TTC549 (cell line): Measurements from ENCODE around the gene MARK3.

Experiments
- FAIRE-seq: peaks from 2 replicates; lab custom pipeline; 2012; peaks lifted over from hg19 to GRCh38; lab: Jason Lieb, UNC

The MARK3 gene

GRCh38 chr14:103540821-103541708 lies 155.8 kb downstream of the MARK3 start:
- no peak for FAIRE-seq

GRCh38 chr14:103541709-103542604 lies 156.7 kb downstream of the MARK3 start:
- no peak for FAIRE-seq

- no peak for FAIRE-seq
Measured at GRCh38 chr14:103542605-103543088, 157.4 kb downstream of the MARK3 start.

GRCh38 chr14:103543140-103543539 lies 157.9 kb downstream of the MARK3 start:
- no peak for FAIRE-seq

DNA sequence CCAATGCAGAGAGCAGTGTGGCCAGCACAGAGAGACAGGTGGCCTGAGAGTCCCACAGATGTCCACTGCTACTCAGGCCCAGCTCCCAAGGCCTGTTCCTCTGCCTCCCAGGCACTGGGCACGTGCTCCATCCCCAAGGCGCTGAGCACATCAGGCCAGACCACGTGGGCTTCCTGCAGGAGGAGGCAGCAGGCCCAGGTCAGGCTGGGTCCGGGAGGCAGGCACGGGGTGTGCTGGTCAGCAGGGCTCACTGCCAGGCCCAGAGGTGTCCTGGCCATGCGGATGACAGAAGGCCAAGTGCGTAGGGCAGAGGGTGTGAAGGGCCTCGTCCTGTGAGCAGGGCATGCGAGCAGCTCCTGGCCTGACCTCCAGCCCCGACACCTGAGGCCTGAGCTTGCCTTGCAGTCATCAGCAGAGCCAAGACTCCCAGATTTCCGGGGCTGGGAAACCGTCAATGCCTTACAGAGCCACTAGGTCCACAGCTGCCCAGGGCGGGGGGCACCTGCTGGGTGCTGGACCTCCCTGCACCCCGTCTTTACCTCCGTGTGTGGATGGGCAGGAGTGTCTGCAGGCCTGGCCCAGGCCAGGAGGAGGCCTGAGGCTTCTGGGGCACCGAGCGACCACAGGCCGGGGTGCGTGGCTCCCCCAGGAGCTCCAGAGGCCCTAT lies 158.6 kb downstream of the MARK3 start:
- no peak for FAIRE-seq

GRCh38 chr14:103544388-103545218 lies 159.4 kb downstream of the MARK3 start:
- no peak for FAIRE-seq

DNA sequence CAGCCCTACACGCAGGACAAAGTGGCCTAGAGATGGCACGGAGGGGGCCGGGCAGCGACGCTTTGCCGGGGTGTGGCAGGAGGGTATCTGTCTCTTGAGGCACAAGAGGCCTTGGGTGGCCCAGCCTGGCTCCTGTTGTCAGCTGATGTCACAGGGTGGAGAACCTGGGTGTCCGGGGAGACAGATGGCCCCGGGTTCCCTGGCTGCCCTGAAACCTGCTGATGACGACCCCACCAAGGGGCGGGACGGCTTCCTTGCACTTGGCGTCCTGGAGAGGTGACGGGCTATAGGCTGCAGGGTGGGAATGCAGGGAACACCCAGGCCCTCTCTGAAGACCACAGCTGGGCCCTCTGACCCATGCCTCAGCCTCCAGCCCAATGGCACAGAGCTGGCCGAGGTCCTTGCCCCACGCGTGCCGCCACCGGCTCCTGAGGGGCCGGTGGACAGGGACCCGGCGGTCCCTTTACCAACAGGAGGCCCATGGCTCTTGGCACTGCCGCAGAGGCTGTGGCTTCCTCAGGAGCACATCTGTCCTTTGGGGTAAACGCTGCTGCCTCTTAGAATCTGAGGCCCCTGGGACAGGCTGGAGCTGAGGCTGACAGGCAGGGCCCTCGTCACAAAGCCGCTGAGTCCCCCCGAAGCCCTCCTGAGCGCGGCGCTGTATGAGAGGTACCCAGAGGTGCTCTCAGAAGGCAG lies 160.2 kb downstream of the MARK3 start:
- no peak for FAIRE-seq

DNA sequence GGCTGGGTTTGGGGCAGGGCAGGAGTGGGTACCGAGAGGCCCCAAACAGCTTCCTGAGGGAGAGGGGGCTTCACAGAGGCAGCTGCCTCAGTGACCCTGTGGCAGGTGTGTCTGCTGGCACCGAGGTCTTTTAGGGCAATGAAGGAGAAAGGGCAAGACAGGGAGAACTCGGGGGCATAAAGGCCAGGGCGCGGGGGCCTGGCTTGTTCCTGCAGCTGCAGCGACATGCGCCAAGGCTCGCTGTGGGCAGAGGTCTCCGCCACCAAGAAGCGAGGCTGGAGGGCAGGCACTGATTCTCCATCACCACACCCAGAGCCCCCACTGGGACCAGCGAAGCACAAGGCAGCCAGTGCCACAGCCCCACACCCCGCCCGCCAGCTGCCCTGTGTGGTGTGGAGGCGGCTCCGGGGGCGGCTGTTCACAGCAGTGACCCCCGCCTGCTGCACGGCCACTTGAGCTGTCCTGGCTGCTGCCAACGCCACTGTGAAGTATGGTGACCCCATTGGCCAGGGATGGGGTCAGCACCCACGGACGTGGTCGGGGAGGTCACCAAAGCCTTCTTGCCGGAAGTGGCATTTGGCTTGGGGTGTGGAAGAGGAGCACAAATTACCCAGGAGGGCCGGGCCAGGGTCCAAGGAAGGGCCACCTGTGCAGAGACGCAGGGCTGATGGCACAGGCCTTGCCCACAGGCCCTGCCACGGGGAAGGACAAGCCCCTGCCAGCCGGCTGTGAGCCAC lies 160.9 kb downstream of the MARK3 start:
- FAIRE-seq, result no peak

DNA sequence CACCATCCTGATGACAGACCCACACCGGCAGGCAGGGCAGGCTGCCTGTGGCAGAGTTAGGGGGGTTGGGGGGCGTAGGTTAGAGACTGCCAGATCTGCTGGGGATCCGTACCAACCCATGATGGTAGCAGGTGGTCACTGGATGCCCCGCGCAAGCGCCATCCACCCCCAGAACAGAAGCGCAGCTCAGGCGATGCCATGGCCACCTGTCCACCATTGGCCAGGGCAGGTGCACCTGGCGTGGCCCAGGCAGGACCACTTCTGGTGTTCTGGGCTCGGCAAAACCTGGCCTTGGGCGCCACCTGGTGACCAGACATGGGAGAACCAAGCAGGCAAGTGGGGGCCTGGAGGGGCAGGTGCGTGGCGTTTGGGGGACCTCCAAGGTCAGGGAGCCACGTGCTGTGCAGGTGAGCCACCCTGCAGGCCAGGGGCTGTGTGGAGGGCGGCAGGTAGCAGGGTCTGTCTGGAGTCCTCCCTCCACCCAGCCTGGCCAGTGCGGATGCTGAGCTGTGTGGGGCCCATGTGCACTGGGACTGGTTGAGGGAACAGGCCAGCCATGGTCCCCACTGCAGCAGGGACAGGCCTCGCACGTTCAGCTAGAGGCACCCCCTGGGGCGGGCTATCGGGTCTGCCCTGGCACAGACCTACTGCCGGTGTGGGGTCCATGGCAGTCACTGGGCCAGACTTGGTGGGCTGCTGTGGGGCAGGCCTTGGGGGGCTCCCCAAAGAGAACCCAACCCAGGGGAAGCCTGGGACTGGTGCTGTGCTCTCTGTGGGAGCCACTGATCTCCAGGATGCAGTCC lies 161.6 kb downstream of the MARK3 start:
- FAIRE-seq, result no peak

DNA sequence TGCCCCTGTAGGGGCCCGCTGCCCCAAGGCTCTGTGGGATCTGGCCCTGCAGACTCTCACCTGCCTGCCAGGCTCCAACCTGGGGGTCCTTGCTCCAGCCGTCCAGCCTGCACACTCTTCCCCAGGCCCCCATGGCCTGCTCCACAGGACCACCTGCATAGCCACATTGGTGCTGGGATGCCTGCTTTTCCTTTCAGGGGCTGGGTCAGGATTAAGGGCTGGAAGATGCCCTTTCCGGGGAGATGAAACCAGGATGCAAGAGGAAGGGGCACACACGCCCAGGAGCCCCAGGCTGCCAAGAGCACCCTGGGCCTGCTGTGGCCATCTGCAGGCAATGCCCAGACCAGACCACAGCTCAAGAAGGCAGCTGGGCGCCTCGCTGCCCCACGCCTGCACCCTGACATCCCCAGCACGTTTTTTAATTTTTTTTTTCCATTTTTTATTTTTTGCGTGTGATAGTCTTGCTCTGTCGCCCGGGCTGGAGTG lies 162.3 kb downstream of the MARK3 start:
- no peak for FAIRE-seq

GRCh38 chr14:103547941-103548462 lies 162.8 kb downstream of the MARK3 start:
- FAIRE-seq, result no peak

GRCh38 chr14:103548463-103549351 lies 163.5 kb downstream of the MARK3 start:
- FAIRE-seq, result no peak

DNA sequence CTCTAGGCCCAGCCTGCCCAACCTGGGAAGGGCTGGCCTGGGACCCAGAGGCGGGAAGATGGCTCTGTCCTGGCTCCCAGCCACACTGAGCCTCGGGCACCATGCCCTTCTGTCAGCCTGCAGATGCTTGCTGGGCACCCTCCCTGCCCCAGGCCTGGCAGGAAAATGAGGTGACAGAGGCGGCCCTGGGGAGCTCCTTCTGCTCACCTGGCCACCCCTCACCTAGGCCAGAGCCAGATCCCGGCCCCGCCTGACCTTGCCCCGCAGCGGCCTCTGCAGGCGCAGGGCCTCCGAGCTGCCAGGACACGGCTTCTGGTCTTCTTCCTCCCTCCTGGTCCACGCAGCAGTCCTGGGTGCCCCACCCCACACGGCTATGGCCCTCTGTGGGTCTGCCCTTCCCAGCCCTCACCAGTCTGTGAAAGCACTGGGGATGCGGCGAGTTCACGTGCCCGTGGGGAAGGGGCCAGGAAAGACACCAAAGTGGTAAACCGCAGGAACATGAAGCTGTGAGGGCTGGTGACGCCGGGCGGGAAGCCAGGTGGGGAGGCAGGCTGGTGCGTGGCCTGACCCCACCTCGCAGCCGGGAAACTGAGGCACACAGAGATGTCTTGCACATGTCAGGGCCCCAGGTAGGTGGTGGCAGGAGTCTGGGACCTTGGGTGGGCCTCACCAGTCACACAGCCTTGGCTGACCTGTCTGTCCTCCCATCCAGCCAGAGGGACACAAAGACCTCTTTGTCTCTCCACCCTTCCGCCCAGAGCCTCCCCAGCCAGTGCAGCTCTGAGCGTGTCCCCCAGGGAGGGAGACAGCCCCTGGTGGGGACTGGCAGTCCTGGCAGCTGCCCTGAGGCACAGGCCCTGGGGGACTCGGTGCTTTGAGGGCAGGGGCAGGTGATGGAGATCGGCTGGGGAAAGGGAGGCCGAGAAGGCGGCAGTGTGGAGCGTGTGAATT lies 164.4 kb downstream of the MARK3 start:
- no peak for FAIRE-seq

GRCh38 chr14:103550451-103551337 lies 165.5 kb downstream of the MARK3 start:
- FAIRE-seq, result no peak

DNA sequence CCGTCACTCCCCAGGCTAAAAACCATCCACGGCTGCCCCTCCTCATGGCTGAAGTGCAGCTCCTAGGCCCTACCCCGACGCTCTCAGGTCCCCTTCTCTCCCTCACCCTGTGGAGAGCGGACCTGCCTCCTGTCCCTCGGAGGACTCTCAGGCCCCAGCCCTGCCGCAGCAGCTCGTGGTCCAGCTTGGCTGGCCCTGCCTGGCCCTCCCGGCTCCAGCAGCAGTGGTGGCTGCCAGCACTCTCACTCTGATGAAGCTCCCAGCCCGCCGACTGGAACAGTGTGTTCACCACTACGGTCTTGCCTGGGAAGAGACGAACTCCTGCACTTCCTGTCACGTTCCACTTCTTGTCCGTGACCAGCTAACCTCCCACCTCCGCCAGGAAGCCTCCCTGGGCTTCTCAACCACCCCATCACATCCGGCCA lies 166.1 kb downstream of the MARK3 start:
- FAIRE-seq, result no peak
